DND-41 (cell line): ENCODE data around the gene GPR37L1.

Experiments used
- CTCF ChIP-seq: IDR thresholded peaks from 2 replicates; pipeline ENCODE4 v1.5.1; 2012; ENCODE audit warnings: borderline replicate concordance, low read length, moderate library complexity, mild to moderate bottlenecking; ENCODE audit not compliant: poor library complexity, severe bottlenecking; ENCODE audit errors: extremely low read depth
- EZH2 ChIP-seq: IDR thresholded peaks from 3 replicates; pipeline ENCODE4 v1.6.1; 2012; ENCODE audit warnings: borderline replicate concordance, low read depth, mild to moderate bottlenecking, moderate library complexity, low read length, inconsistent platforms; ENCODE audit not compliant: severe bottlenecking

GRCh38 chr1:202113690-202114300 lies 8.9 kb upstream of the GPR37L1 start:
- TF ChIP-seq CTCF (no peak), EZH2 (no peak)
